ENCODE data around the gene UGT1A3. TPM values are rescaled to one million over a fixed set of nuclear protein-coding genes. Genes with fewer than 3 reads are reported as not detected.

UGT1A3 gene
- total and polyA plus RNA-seq, 8 donors, result not detected

DNA sequence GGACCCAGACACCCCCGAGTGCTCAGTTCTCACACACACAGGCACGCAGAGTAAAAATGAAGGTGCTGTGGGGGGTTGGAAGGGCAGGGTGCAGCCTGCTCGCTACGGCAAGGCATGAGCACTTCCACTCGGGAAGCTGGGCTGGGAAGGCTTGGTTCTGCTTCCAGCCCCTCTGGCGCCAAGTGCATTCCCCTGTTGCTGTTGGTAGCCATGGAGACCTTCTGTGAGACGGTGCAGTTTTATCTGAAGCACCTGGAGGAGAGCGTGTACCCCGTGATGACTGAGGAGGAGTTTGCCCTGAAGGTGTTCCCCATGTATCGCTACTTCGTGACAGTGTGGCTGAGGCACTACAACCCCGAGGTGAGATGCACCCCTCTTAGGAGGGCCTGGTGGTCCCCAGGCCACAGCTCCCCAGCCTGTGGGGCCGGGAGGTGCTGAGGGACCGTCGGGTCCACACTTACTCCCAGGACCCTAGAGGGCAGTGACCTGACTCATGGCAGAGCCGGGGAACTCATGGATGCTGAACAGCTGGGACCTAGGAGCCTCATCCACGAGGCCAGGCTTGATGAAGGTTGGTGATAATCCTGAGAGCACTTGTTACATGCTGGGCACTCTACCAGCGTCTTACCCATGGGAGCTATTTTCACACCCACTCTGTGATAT, 64.8 kb downstream of the UGT1A3 start:
- H3K27ac ChIP-seq, result no peak overlapping the region
- 72 to 79% methylated on average over 18 of the region's 18 CpGs for WGBS, 2 donors
- no peak for ATAC-seq
- no peaks in the 10 kb centered on the region for H3K9me3 ChIP-seq
- intact Hi-C loops (cut with DNase I), result no loop called here
- no peaks in the 10 kb centered on the region for H3K4me1 ChIP-seq
- H3K4me3 ChIP-seq, result no peak overlapping the region
- no peak for TF ChIP-seq CTCF (IDR thresholded peaks at IDR 0.05)
- FAIRE-seq, result no peak
- peak in 1 of 6 donors; percentile 24 for DNase-seq
- H3K36me3 ChIP-seq, result no peaks in the 10 kb centered on the region
- no peaks in the 10 kb centered on the region for H3K27me3 ChIP-seq

DNA sequence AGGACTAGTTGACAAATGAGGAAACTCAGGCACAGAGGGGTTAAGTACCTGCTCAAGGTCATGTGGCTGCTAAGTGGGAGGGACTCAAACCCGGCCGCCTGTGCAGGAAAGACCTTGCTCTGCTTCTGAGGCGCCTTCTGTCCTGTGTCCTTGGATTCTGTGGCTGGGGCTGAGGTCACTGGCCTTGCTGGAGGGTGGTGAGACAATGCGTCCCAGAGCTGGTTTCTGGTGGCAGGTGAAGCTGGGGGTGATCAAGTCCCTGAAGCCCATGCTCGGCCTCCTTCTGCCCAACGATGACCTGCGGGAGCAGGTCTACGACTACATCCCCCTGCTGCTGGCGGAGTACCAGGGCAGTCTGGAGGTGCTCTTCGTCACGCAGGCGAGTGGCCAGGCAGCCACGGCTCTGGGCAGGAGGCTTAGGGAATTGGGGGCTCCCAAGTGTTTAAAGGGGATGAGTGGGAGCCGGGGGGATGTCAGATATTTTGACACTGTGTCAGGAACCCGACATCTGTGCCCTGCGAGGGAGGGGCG, 65.4 kb downstream of the UGT1A3 start:
- no peaks in the 10 kb centered on the region for H3K4me1 ChIP-seq
- intact Hi-C loops (cut with DNase I), result no loop called here
- no peak overlapping the region for H3K4me3 ChIP-seq
- DNase-seq (peak in 1 of 6 donors; percentile 21), FAIRE-seq (no peak), ATAC-seq (no peak)
- no peaks in the 10 kb centered on the region for H3K36me3 ChIP-seq
- no peaks in the 10 kb centered on the region for H3K27me3 ChIP-seq
- H3K27ac ChIP-seq, result no peak overlapping the region
- no peaks in the 10 kb centered on the region for H3K9me3 ChIP-seq
- TF ChIP-seq CTCF (IDR thresholded peaks at IDR 0.05), result no peak
- WGBS, 2 donors, result 59 to 66% methylated on average over 17 of the region's 17 CpGs

DNA sequence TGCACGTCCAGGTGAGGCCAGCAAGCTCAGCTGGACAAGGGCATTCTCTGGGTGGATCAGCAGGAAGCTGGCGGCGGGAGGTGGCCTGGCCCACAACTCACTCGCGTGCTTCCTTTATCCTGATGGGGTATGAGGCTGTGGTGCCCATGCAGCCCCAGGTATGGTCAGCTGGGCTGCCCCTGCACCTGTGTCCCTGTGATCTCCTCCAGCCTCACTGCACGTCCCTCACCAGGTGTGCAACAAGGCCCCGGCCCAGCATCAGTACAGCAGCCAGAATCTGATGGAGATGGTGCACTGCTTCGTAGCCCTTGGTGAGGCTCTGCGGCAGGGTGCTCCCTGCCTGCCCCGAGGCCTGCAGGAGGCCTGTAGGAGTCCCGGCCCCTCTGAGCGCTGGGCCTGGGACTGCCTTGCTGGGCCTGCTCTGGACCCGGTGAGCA, 66.9 kb downstream of the UGT1A3 start:
- WGBS, 2 donors, result 89 to 90% methylated on average over 13 of the region's 13 CpGs
- DNase-seq (peak in 1 of 6 donors; percentile 37), ATAC-seq (no peak), FAIRE-seq (no peak)
- Histone ChIP-seq H3K36me3 (no peaks in the 10 kb centered on the region), H3K4me1 (no peaks in the 10 kb centered on the region), H3K27me3 (no peaks in the 10 kb centered on the region), H3K27ac (no peak overlapping the region), H3K9me3 (no peaks in the 10 kb centered on the region), H3K4me3 (no peak overlapping the region)
- TF ChIP-seq CTCF (IDR thresholded peaks at IDR 0.05), result no peak
- intact Hi-C loops (cut with DNase I), result no loop called here

DNA sequence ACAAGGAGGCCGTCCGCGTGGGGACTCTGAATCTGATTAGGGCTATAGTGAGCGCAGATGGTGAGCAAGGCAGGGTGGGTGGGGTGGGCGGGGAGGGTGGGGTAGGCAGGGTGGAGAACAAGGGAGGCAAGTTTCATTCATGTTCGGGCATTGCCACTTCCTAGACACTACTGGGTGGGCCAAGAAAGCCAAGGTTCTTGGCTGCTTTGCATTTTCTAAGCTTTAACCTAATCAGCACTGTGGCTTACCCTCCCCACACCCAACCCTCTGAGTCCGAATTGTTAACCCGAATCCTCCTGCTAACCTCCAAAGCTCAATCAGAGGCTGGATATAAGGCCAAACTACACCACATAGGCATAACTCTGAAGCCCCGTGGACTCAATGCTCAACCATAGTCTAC, 67.4 kb downstream of the UGT1A3 start:
- ATAC-seq, result no peak
- Histone ChIP-seq H3K27ac (no peak overlapping the region), H3K9me3 (no peaks in the 10 kb centered on the region), H3K4me1 (no peaks in the 10 kb centered on the region), H3K36me3 (no peaks in the 10 kb centered on the region), H3K27me3 (no peaks in the 10 kb centered on the region), H3K4me3 (no peak overlapping the region)
- WGBS, 2 donors, result 84 to 95% methylated on average over 9 of the region's 9 CpGs
- intact Hi-C loops (cut with DNase I), result no loop called here
- no peak for FAIRE-seq
- no peak for TF ChIP-seq CTCF (IDR thresholded peaks at IDR 0.05)
- DNase-seq, result no peak

GRCh38 chr2:233798335-233799086, 69.7 kb downstream of the UGT1A3 start:
- Histone ChIP-seq H3K27ac (no peak overlapping the region), H3K9me3 (no peaks in the 10 kb centered on the region), H3K4me1 (no peaks in the 10 kb centered on the region), H3K36me3 (no peaks in the 10 kb centered on the region), H3K27me3 (no peaks in the 10 kb centered on the region), H3K4me3 (no peak overlapping the region)
- intact Hi-C loops (cut with DNase I), result no loop called here
- 57 to 67% methylated on average over 14 of the region's 14 CpGs for WGBS, 2 donors
- FAIRE-seq (no peak), ATAC-seq (no peak), DNase-seq (no peak)
- no peak for TF ChIP-seq CTCF (IDR thresholded peaks at IDR 0.05)

All from pancreas (tissue), 10 donors.